IMR-90 (cell line): ENCODE data around the gene ZNF768. TPM values are rescaled to one million over a fixed set of nuclear protein-coding genes. Genes with fewer than 3 reads are reported as not detected.
A peak's percentile ranks its signal among the peaks of the same experiment; 100 is the strongest.

Experiments
- ATAC-seq: fragments of 200-7000 bp; cut with Tn5 transposase; 2 replicates; pipeline ENCODE4 v1.9.1; 2020; ENCODE audit warnings: low read depth, mild to moderate bottlenecking, moderate library complexity
- BruUV-seq: library from RNA; stranded (reverse); fragments of 400-500 nt; replicated peaks from 2 replicates; lab custom pipeline; 2021; lab: Mats Ljungman, UMichigan
- CTCF ChIA-PET: fragments of 300-600 bp; formaldehyde crosslinking; extraction: SDS; loops from one replicate; lab custom pipeline; 2021; ENCODE audit warnings: antibody characterized with exemption; lab: Yijun Ruan, JAX
- POLR2A ChIA-PET: fragments of 300-600 bp; sonication (Branson Sonifier 250); formaldehyde crosslinking; loops from one replicate; lab custom pipeline; 2022; ENCODE audit warnings: antibody characterized with exemption; ENCODE audit not compliant: unreplicated experiment; lab: Charles Lee
- DNase-seq: peaks from one replicate; pipeline ENCODE4 v3.0.0; 2013
- H2AFZ ChIP-seq: replicated peaks from 2 replicates; pipeline ENCODE3; 2013; ENCODE audit warnings: low read length, mild to moderate bottlenecking; ENCODE audit not compliant: poor library complexity
- H2AK5ac ChIP-seq: 2 replicates; pipeline ENCODE4 v1.6.1; 2013; ENCODE audit warnings: low read depth, low read length, inconsistent platforms
- H2AK9ac ChIP-seq: replicated peaks from 2 replicates; pipeline ENCODE3; 2013; ENCODE audit warnings: mild to moderate bottlenecking, low read depth, low read length, moderate library complexity; ENCODE audit not compliant: poor library complexity
- H2BK120ac ChIP-seq: 2 replicates; pipeline ENCODE4 v1.6.1; 2013; ENCODE audit warnings: low read depth, low read length, inconsistent platforms
- H2BK15ac ChIP-seq: 3 replicates; pipeline ENCODE4 v1.6.1; 2013; ENCODE audit warnings: low read depth, low read length, inconsistent platforms
- H2BK20ac ChIP-seq: 2 replicates; pipeline ENCODE4 v1.6.1; 2013; ENCODE audit warnings: low read depth, mild to moderate bottlenecking, inconsistent platforms, low read length, moderate library complexity
- H2BK5ac ChIP-seq: 2 replicates; pipeline ENCODE4 v1.6.1; 2013; ENCODE audit warnings: mild to moderate bottlenecking, low read depth, low read length, inconsistent platforms; ENCODE audit not compliant: poor library complexity, severe bottlenecking
- H3K14ac ChIP-seq: replicated peaks from 2 replicates; pipeline ENCODE4 v1.6.1; 2013; ENCODE audit warnings: low read depth, low read length, inconsistent platforms
- H3K18ac ChIP-seq: 2 replicates; pipeline ENCODE4 v1.6.1; 2013; ENCODE audit warnings: low read depth, low read length, control low read depth
- H3K23ac ChIP-seq: 2 replicates; pipeline ENCODE4 v1.6.1; 2013; ENCODE audit warnings: low read depth, low read length, inconsistent platforms
- H3K27ac ChIP-seq: 2 replicates; pipeline ENCODE4 v1.5.1; 2013; ENCODE audit warnings: mild to moderate bottlenecking, control low read depth, low read length; ENCODE audit not compliant: insufficient read depth
- H3K27me3 ChIP-seq: 2 replicates; pipeline ENCODE4 v1.6.1; 2013; ENCODE audit warnings: low read length; ENCODE audit not compliant: control insufficient read depth, insufficient read depth
- H3K36me3 ChIP-seq: 2 replicates; pipeline ENCODE4 v1.6.1; 2013; ENCODE audit warnings: low read length, mixed read lengths; ENCODE audit not compliant: control insufficient read depth, insufficient read depth
- H3K4ac ChIP-seq: 2 replicates; pipeline ENCODE4 v1.6.1; 2013; ENCODE audit warnings: low read depth, low read length, inconsistent platforms
- H3K4me1 ChIP-seq: 2 replicates; pipeline ENCODE4 v1.6.1; 2013; ENCODE audit warnings: low read length, mixed read lengths; ENCODE audit not compliant: control insufficient read depth, insufficient read depth
- H3K4me2 ChIP-seq: 2 replicates; pipeline ENCODE4 v1.6.1; 2013; ENCODE audit warnings: low read depth, mild to moderate bottlenecking, control low read depth, low read length, moderate library complexity
- H3K4me3 ChIP-seq: 2 replicates; pipeline ENCODE4 v1.5.1; 2013; ENCODE audit warnings: low read depth, mild to moderate bottlenecking, control low read depth, low read length, moderate library complexity; ENCODE audit not compliant: insufficient read depth
- H3K56ac ChIP-seq: 2 replicates; pipeline ENCODE4 v1.6.1; 2013; ENCODE audit warnings: low read length, inconsistent platforms; ENCODE audit not compliant: insufficient read depth; ENCODE audit errors: extremely low read depth
- H3K79me1 ChIP-seq, 2 experiments: 2 replicates each; pipeline ENCODE4 v1.6.1; 2013; ENCODE audit warnings: low read length in 2 of 2, inconsistent platforms in 1 of 2, low read depth in 1 of 2
- H3K9ac ChIP-seq: 2 replicates; pipeline ENCODE4 v1.6.1; 2013; ENCODE audit warnings: low read depth, low read length, control low read depth
- H3K9me1 ChIP-seq: 2 replicates; pipeline ENCODE4 v1.6.1; 2013; ENCODE audit warnings: low read length, inconsistent platforms; ENCODE audit not compliant: insufficient read depth
- H3K9me3 ChIP-seq: 2 replicates; pipeline ENCODE4 v1.6.1; 2013; ENCODE audit warnings: low read length; ENCODE audit not compliant: control insufficient read depth, insufficient read depth
- H4K20me1 ChIP-seq: 2 replicates; pipeline ENCODE4 v1.6.1; 2013; ENCODE audit warnings: low read length, inconsistent platforms; ENCODE audit not compliant: insufficient read depth
- H4K5ac ChIP-seq: 2 replicates; pipeline ENCODE4 v1.6.1; 2013; ENCODE audit warnings: mild to moderate bottlenecking, low read depth, low read length, control low read depth
- H4K8ac ChIP-seq, 2 experiments: 2 replicates each; pipeline ENCODE4 v1.6.1; 2013; ENCODE audit warnings: low read depth in 2 of 2, low read length in 2 of 2, control low read depth in 1 of 2, inconsistent platforms in 1 of 2
- H4K91ac ChIP-seq: 2 replicates; pipeline ENCODE4 v1.6.1; 2013; ENCODE audit warnings: low read depth, low read length, inconsistent platforms; ENCODE audit not compliant: insufficient read depth
- CHD1 ChIP-seq: IDR thresholded peaks from 2 replicates; pipeline ENCODE4 v1.6.1; 2012; ENCODE audit warnings: low read depth, low read length, improper control_type of control experiment
- CTCF ChIP-seq: conservative IDR thresholded peaks from 2 replicates; pipeline ENCODE4 v1.5.1; 2012; ENCODE audit warnings: mild to moderate bottlenecking, low read depth, low read length, improper control_type of control experiment
- FOS ChIP-seq: fragments of 150-350 bp; IDR thresholded peaks from 2 replicates; pipeline ENCODE4 v1.6.1; 2016; ENCODE audit warnings: low read depth, low read length
- MAZ ChIP-seq: IDR thresholded peaks from 2 replicates; pipeline ENCODE4 v1.6.1; 2012; ENCODE audit warnings: low read depth, mild to moderate bottlenecking, low read length, improper control_type of control experiment, moderate library complexity, borderline replicate concordance
- POLR2A ChIP-seq: IDR thresholded peaks from 2 replicates; pipeline ENCODE4 v1.6.1; 2012; ENCODE audit warnings: mild to moderate bottlenecking, low read depth, low read length
- RAD21 ChIP-seq: IDR thresholded peaks from 2 replicates; pipeline ENCODE4 v1.6.1; 2012; ENCODE audit warnings: low read length, improper control_type of control experiment
- RCOR1 ChIP-seq: IDR thresholded peaks from 2 replicates; pipeline ENCODE4 v1.6.1; 2012; ENCODE audit warnings: mild to moderate bottlenecking, low read length, improper control_type of control experiment; ENCODE audit not compliant: insufficient replicate concordance
- SMC3 ChIP-seq: fragments of 150-350 bp; IDR thresholded peaks from 2 replicates; pipeline ENCODE4 v1.6.1; 2016; ENCODE audit warnings: low read depth, mild to moderate bottlenecking, antibody characterized with exemption, low read length, moderate library complexity
- WGBS, 2 experiments: methylation state at CpG; one replicate each; pipeline versions ENCODE4 v1.1.5 to v1.1.7; 2013; ENCODE audit warnings: missing lambda C conversion rate in 2 of 2; ENCODE audit not compliant: insufficient read length in 1 of 2; ENCODE audit errors: extremely low coverage in 2 of 2; 5-methylcytosine and 5-hydroxymethylcytosine counted together
- dilution Hi-C: fragments of 300-500 bp; cut with HindIII; formaldehyde crosslinking; loops from one replicate; pipeline ENCODE4 v1.14.3; 2018; ENCODE audit warnings: low sequenced_read_pairs; ENCODE audit not compliant: unreplicated experiment
- in situ Hi-C: fragments of 300-500 bp; cut with MboI; formaldehyde crosslinking; loops from 3 replicates; pipeline ENCODE4 v1.14.3; 2019; ENCODE audit warnings: low sequenced_read_pairs, inconsistent platforms, mixed read lengths
- intact Hi-C: fragments of 100-400 bp; cut with micrococcal nuclease; formaldehyde crosslinking; loops from 2 replicates; pipeline ENCODE4 v1.10.0; 2022
- polyA plus RNA-seq, 3 experiments: library from polyadenylated mRNA; depleted of rRNA; stranded (reverse); fragments of >200 nt; gene quantifications; 2 replicates each; pipeline ENCODE4 v1.2.3, GENCODE V29; 2012; ENCODE audit warnings: low replicate concordance in 1 of 3
- total RNA-seq: library from RNA; depleted of rRNA; stranded (reverse); fragments of >200 nt; gene quantifications from 2 replicates; pipeline ENCODE4 v1.2.3, GENCODE V29; 2012

The ZNF768 gene
- total and polyA plus RNA-seq, 2 of the 4 experiments (the other 2 are of a cell fraction), result 9.3 to 22.1 TPM

GRCh38 chr16:30534368-30535105 lies 8.2 kb upstream of the ZNF768 start, which contains the start of gene ZNF747:
ZNF747 (minus strand) TSS chr16:30534858; CDS start chr16:30534679, 179 bp downstream.
- Histone ChIP-seq H2BK15ac (peak within 1 kb of the TSS; percentile 30; the same call in 1 of the 3 replicates), H4K5ac (peak within 1 kb of the TSS; percentile 98), H3K79me1 (peaks cover 6 to 31% of the 10 kb centered on the region in 2 experiments), H4K20me1 (no peaks in the 10 kb centered on the region), H2AK9ac (peak within 1 kb of the TSS; percentile 96), H2BK20ac (peak within 1 kb of the TSS; percentile 20; the same call in 1 of the 2 replicates), H3K27me3 (no peaks in the 10 kb centered on the region), H2BK120ac (peak within 1 kb of the TSS; percentile 60), H2AK5ac (peak within 1 kb of the TSS; percentile 88), H2AFZ (peak within 1 kb of the TSS; percentile 99), H3K9ac (peak within 1 kb of the TSS; percentile 88), H3K4me2 (peak within 1 kb of the TSS; percentile 95), H3K23ac (peak within 1 kb of the TSS; percentile 91), H3K9me3 (no peaks in the 10 kb centered on the region), H3K18ac (peak within 1 kb of the TSS; percentile 32), H3K14ac (peak within 1 kb of the TSS; percentile 99), H2BK5ac (peak within 1 kb of the TSS; percentile 79), H3K36me3 (peaks cover 5% of the 10 kb centered on the region; the same call in 1 of the 2 replicates), H3K4ac (peak within 1 kb of the TSS; percentile 97), H3K27ac (peak within 1 kb of the TSS; percentile 78), H3K4me1 (peaks cover 8% of the 10 kb centered on the region), H3K9me1 (peaks cover 10% of the 10 kb centered on the region; the same call in 1 of the 2 replicates), H4K91ac (peak within 1 kb of the TSS; percentile 91), H4K8ac (peak within 1 kb of the TSS; percentile 99 to 100), H3K4me3 (peak within 1 kb of the TSS; percentile 68), H3K56ac (peak within 1 kb of the TSS; percentile 69)
- intact Hi-C loops (loop anchor here (2.0 kb wide), 1 partner anchor 50 kb away; the partner anchor contains the start of gene ZNF785), in situ Hi-C loops (loop anchor here (5.0 kb wide), 1 partner anchor 38 kb away; the partner anchor contains the start of gene ZNF688), dilution Hi-C loops (no loop called here)
- ChIA-PET CTCF (interaction anchor here (0.6 to 1.2 kb wide), 2 partner anchors 23 to 86 kb away, joined by 3 to 5 read pairs; partner anchors contain the start of gene ZNF764), POLR2A (no interaction called here)
- no TSS peak for BruUV-seq
- TF ChIP-seq RCOR1, result no peak
- TF ChIP-seq FOS, result no peak
- TF ChIP-seq SMC3, result no peak
- no peak for TF ChIP-seq CHD1
- TF ChIP-seq POLR2A, result no peak
- no peak for TF ChIP-seq CTCF
- peak; percentile 62; the same call in 1 of the 2 replicates for TF ChIP-seq MAZ
- no peak for TF ChIP-seq RAD21
- ATAC-seq (peak; percentile 92), DNase-seq (peak; percentile 75)
- WGBS, 2 experiments, result 7% methylated on average over 30 of the region's 70 CpGs; no CpG with 5 or more reads in 1 of the 2 experiments
